GM23338 (cell line): ENCODE data around the gene TUBGCP2. TPM values are rescaled to one million over a fixed set of nuclear protein-coding genes. Genes with fewer than 3 reads are reported as not detected.

Source experiments
- ATAC-seq: fragments of 200-7000 bp; cut with Tn5 transposase; 3 replicates; pipeline ENCODE4 v1.9.1; 2020
- DNase-seq: peaks from one replicate; pipeline ENCODE4 v3.0.0-alpha.2; 2015; ENCODE audit warnings: low spot score
- H2AFZ ChIP-seq: fragments of 200-600 bp; sonication (generic); 2 replicates; pipeline ENCODE4 v1.8.0; 2016; ENCODE audit warnings: antibody characterized with exemption, mild to moderate bottlenecking, moderate library complexity
- H3F3A ChIP-seq: fragments of 200-600 bp; sonication (generic); replicated peaks from 2 replicates; pipeline ENCODE4 v1.8.0; 2017; ENCODE audit warnings: antibody characterized with exemption, mixed run types, low read depth
- H3K27ac ChIP-seq: fragments of 200-600 bp; sonication (generic); 2 replicates; pipeline ENCODE4 v1.6.1; 2016; ENCODE audit warnings: low read depth
- H3K27me3 ChIP-seq: fragments of 200-600 bp; sonication (generic); 2 replicates; pipeline ENCODE4 v1.8.0; 2016; ENCODE audit warnings: mild to moderate bottlenecking, mixed run types, moderate library complexity; ENCODE audit not compliant: insufficient read depth
- H3K36me3 ChIP-seq: fragments of 200-600 bp; sonication (generic); 2 replicates; pipeline ENCODE4 v1.8.0; 2016; ENCODE audit warnings: mild to moderate bottlenecking; ENCODE audit not compliant: insufficient read depth
- H3K4me1 ChIP-seq: fragments of 200-600 bp; sonication (generic); 2 replicates; pipeline ENCODE4 v1.8.0; 2016; ENCODE audit warnings: mild to moderate bottlenecking, moderate library complexity; ENCODE audit not compliant: insufficient read depth
- H3K4me2 ChIP-seq: fragments of 200-600 bp; sonication (generic); 2 replicates; pipeline ENCODE4 v1.7.1; 2017; ENCODE audit warnings: mixed run types
- H3K4me3 ChIP-seq: fragments of 200-600 bp; sonication (generic); 2 replicates; pipeline ENCODE4 v1.6.1; 2016; ENCODE audit warnings: mixed run types
- H3K79me2 ChIP-seq: fragments of 200-600 bp; sonication (generic); replicated peaks from 2 replicates; pipeline ENCODE4 v1.8.0; 2017; ENCODE audit warnings: mild to moderate bottlenecking; ENCODE audit not compliant: insufficient read depth
- H3K9me2 ChIP-seq: fragments of 200-600 bp; sonication (generic); 2 replicates; pipeline ENCODE4 v1.8.0; 2017; ENCODE audit not compliant: insufficient read depth
- H4K20me1 ChIP-seq: fragments of 200-600 bp; sonication (generic); replicated peaks from 2 replicates; pipeline ENCODE4 v1.8.0; 2017; ENCODE audit warnings: mild to moderate bottlenecking; ENCODE audit not compliant: insufficient read depth
- H3K27ac Mint-ChIP-seq: 2 replicates; pipeline ENCODE4 v1.8.0; 2020; ENCODE audit warnings: inconsistent platforms, mild to moderate bottlenecking, moderate library complexity, mixed read lengths
- H3K27me3 Mint-ChIP-seq: 3 replicates; pipeline ENCODE4 v1.8.0; 2022; ENCODE audit warnings: low read depth, mild to moderate bottlenecking, moderate library complexity, mixed read lengths, inconsistent platforms; ENCODE audit not compliant: insufficient read depth, poor library complexity
- H3K36me3 Mint-ChIP-seq: 3 replicates; pipeline ENCODE4 v1.8.0; 2021; ENCODE audit warnings: low read depth, mild to moderate bottlenecking, inconsistent platforms, moderate library complexity, mixed read lengths
- H3K4me1 Mint-ChIP-seq: 3 replicates; pipeline ENCODE4 v1.8.0; 2020; ENCODE audit warnings: mild to moderate bottlenecking, inconsistent platforms, mixed read lengths
- H3K4me3 Mint-ChIP-seq: 3 replicates; pipeline ENCODE4 v1.8.0; 2021; ENCODE audit warnings: moderate library complexity, mild to moderate bottlenecking, inconsistent platforms, mixed read lengths
- H3K9me3 Mint-ChIP-seq: 3 replicates; pipeline ENCODE4 v1.8.0; 2020; ENCODE audit warnings: moderate library complexity, mild to moderate bottlenecking, inconsistent platforms, mixed read lengths
- CREB1 ChIP-seq: fragments of 250-450 bp; sonication (Bioruptor Pico); IDR thresholded peaks from 2 replicates; pipeline ENCODE4 v1.5.0; 2020; ENCODE audit warnings: low read depth, mild to moderate bottlenecking, moderate library complexity
- CTCF ChIP-seq, 2 experiments: fragments of 200-600 bp in 1 of 2; sonication (generic) in 1 of 2; conservative IDR thresholded peaks; 2 replicates each; pipeline versions ENCODE4 v1.5.1 to v1.6.1; 2016 to 2017; ENCODE audit warnings: antibody characterized with exemption in 2 of 2, low read depth in 2 of 2, mild to moderate bottlenecking in 2 of 2, moderate library complexity in 1 of 2
- EZH2phosphoT487 ChIP-seq: fragments of 200-600 bp; sonication (generic); IDR thresholded peaks from one replicate; pipeline ENCODE4 v1.8.1; 2018; ENCODE audit warnings: antibody characterized with exemption; ENCODE audit not compliant: unreplicated experiment
- NANOG ChIP-seq: IDR thresholded peaks from 2 replicates; pipeline ENCODE4 v1.6.1; 2016; ENCODE audit warnings: antibody characterized with exemption, borderline replicate concordance
- POLR2AphosphoS5 ChIP-seq: IDR thresholded peaks from 2 replicates; pipeline ENCODE4 v1.6.1; 2016; ENCODE audit warnings: antibody characterized with exemption, low read depth
- ZNF331 ChIP-seq: fragments of 250-450 bp; sonication (Bioruptor Pico); IDR thresholded peaks from 2 replicates; pipeline ENCODE4 v1.5.0; 2020; ENCODE audit warnings: low read depth, mild to moderate bottlenecking, moderate library complexity
- ZNF462 ChIP-seq: fragments of 250-450 bp; sonication (Bioruptor Pico); IDR thresholded peaks from 2 replicates; pipeline ENCODE4 v1.5.0; 2020; ENCODE audit warnings: mild to moderate bottlenecking, moderate library complexity
- polyA plus RNA-seq: library from polyadenylated mRNA; unstranded; fragments of >200 nt; fragmentation: Nextera tagmentation; extraction: Ambion mirVana; gene quantifications from 2 replicates; pipeline ENCODE4 v1.2.1, GENCODE V29; 2016
- total RNA-seq: library from RNA; depleted of rRNA; stranded (reverse); fragments of >200 nt; shearing (Covaris generic); gene quantifications from 2 replicates; pipeline ENCODE4 v1.2.3, GENCODE V29; 2014

TUBGCP2 gene
- total and polyA plus RNA-seq, 2 experiments from 2014 or later = 59.6 to 67.7 TPM

GRCh38 chr10:133258066-133258817 lies 50.4 kb downstream of the TUBGCP2 start:
- Histone ChIP-seq H3F3A (no peaks in the 10 kb centered on the region), H3K9me2 (no peaks in the 10 kb centered on the region), H3K4me1 (peaks cover 13% of the 10 kb centered on the region), H3K4me3 (peak overlapping the region; percentile 60), H3K27me3 (peaks cover 6% of the 10 kb centered on the region), H3K36me3 (no peaks in the 10 kb centered on the region), H2AFZ (peak overlapping the region; percentile 95), H4K20me1 (no peaks in the 10 kb centered on the region), H3K79me2 (no peaks in the 10 kb centered on the region), H3K27ac (no peak overlapping the region), H3K4me2 (peak overlapping the region; percentile 84; the same call in 1 of the 2 replicates)
- ATAC-seq = no peak; the same call in 2 of the 3 replicates
- Mint-ChIP-seq H3K4me3 (no peak overlapping the region), H3K36me3 (no peaks in the 10 kb centered on the region; the same call in 2 of the 3 replicates), H3K27ac (no peak overlapping the region), H3K4me1 (peaks cover 12% of the 10 kb centered on the region), H3K9me3 (no peaks in the 10 kb centered on the region; the same call in 1 of the 3 replicates), H3K27me3 (peaks cover 23% of the 10 kb centered on the region)
- TF ChIP-seq ZNF331 (CRISPR knock-in tag) = no peak
- DNase-seq = no peak

GRCh38 chr10:133257489-133258065 lies 51.1 kb downstream of the TUBGCP2 start:
- Histone ChIP-seq H3K4me1 (peaks cover 13% of the 10 kb centered on the region), H3K36me3 (no peaks in the 10 kb centered on the region), H4K20me1 (no peaks in the 10 kb centered on the region), H3K4me3 (peak overlapping the region; percentile 60), H3K9me2 (no peaks in the 10 kb centered on the region), H3K27ac (no peak overlapping the region), H3K79me2 (no peaks in the 10 kb centered on the region), H3F3A (no peaks in the 10 kb centered on the region), H2AFZ (peak overlapping the region; percentile 95), H3K4me2 (peak overlapping the region; percentile 84), H3K27me3 (peaks cover 4% of the 10 kb centered on the region)
- no peaks in the 10 kb centered on the region; the same call in 1 of the 3 replicates for H3K9me3 Mint-ChIP-seq
- peak; percentile 82 for DNase-seq
- H3K27me3 Mint-ChIP-seq = peaks cover 18% of the 10 kb centered on the region
- ATAC-seq = peak; percentile 72
- H3K4me1 Mint-ChIP-seq = peaks cover 12% of the 10 kb centered on the region
- TF ChIP-seq POLR2AphosphoS5 (no peak), NANOG (no peak), EZH2phosphoT487 (no peak), ZNF462 (no peak), CREB1 (CRISPR knock-in tag) (no peak), CTCF (conservative IDR thresholded peaks at IDR 0.05; ENCODE audit: low read depth in 2 of 2) (peak in 1 of 2 experiments; percentile 59; a peak in 3 of 4 replicates)
- no peak overlapping the region for H3K27ac Mint-ChIP-seq
- H3K36me3 Mint-ChIP-seq = no peaks in the 10 kb centered on the region; the same call in 2 of the 3 replicates
- peak overlapping the region; percentile 68 for H3K4me3 Mint-ChIP-seq
